Measurements from ENCODE around the gene CLINT1.

Gene CLINT1

DNA sequence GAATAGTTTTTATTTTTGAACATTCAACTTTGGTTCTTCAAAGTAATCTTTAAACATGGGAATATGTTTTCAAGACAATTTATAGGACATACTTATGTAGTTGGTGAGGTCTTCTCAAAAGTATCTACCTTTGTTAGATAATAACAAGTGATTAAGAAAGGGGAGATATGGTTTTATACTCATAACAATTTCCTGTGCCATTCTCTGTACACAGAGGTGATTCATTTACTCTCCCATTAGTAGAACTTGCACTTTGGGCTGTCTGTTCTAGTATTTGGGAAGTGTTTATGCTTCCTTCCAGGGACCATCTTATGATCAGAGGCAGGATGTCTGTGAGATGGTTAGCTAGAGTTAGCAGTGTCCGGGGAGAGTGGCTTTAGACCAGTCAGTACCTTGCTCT, 100.2 kb downstream of the CLINT1 start:
- no peak for DNase-seq (ENCODE audit: low read depth)

DNA sequence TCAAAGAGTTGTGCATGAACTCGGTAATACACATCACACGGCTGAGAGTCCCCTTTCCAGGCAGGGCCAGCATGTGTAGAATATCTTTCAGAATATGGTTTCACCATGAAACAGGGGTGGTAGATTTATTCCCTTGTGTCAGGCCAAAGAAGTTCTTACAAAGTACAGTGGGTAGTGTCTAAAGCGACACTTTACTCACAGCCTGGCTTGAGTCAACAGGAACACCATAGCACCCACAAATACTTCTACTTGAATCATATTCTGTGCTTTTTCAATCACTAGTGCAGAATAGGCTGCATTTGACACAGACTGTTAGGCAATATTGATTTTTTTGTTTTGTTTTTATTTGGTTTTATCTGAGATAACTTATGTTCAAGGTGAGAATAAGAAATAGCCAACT, 102.8 kb downstream of the CLINT1 start:
- no peak for DNase-seq (ENCODE audit: low read depth)

DNA sequence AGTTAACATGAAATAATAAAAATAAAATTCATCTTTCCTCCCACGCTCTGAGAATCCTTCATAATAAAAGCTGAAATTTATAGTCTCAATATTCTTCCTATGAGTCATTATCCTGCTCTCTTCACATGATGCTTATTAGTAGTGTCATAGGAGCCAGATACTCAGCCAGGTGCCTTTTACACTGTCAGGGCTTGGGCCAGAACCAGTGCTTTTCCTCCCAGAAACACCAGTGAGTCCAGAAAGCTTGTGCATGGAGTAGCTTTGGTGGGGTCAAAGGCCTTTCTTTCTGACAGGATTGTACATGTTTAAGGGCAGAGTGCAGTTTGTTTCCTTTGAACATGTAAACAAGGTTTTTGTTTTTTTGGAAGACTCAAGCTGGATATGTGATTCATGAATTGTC, 108.6 kb downstream of the CLINT1 start:
- DNase-seq (ENCODE audit: low read depth), result peak; percentile 74

DNA sequence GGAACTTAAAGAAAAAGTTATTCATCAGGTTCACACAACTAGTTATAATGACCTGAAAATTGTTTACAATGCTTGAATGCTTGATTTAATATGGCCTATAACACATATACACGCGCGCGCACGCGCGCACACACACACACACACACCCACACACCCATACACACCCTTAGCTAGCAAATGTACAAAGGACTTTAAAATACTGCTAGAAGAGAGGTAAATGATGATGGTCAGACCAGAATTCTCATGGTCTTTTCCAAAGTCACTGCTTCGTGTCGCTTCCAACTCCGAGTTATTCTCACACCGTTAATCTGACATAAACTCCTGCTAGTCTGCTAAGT, 109.5 kb downstream of the CLINT1 start:
- DNase-seq (ENCODE audit: low read depth), result no peak

DNA sequence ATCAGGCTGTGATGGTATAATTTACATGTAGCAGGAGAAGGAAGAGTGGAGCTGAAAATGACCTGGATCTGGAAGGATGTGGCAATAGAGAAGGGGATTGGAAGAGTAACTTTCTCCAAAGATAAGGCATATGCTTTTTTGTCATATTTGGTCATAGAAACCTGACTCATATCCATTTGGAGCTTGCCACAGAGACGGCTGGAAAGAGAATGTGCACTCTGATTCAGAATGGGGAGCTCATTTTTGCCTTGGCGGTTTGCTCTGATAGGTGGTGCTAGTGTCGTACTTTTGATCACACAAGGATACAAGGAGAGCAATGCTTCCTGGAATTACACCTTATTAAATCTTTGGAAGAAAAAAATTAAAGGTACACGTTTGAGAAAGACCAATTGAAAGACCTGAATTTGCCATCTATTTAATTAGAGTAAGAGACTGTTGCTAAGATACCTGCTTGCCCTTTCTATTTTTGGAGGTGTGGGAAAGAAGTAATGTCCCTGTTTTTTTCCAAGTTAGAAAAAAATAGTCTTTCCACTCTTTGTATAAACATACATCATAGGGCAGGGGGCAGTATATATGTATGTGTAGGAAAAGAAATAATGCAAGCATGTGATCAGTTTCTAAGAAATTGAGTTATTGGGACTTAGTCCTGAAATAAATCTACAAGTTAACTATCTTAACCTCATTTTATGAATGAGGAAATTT, 110.0 kb downstream of the CLINT1 start:
- peak; percentile 94 for DNase-seq (ENCODE audit: low read depth)

DNA sequence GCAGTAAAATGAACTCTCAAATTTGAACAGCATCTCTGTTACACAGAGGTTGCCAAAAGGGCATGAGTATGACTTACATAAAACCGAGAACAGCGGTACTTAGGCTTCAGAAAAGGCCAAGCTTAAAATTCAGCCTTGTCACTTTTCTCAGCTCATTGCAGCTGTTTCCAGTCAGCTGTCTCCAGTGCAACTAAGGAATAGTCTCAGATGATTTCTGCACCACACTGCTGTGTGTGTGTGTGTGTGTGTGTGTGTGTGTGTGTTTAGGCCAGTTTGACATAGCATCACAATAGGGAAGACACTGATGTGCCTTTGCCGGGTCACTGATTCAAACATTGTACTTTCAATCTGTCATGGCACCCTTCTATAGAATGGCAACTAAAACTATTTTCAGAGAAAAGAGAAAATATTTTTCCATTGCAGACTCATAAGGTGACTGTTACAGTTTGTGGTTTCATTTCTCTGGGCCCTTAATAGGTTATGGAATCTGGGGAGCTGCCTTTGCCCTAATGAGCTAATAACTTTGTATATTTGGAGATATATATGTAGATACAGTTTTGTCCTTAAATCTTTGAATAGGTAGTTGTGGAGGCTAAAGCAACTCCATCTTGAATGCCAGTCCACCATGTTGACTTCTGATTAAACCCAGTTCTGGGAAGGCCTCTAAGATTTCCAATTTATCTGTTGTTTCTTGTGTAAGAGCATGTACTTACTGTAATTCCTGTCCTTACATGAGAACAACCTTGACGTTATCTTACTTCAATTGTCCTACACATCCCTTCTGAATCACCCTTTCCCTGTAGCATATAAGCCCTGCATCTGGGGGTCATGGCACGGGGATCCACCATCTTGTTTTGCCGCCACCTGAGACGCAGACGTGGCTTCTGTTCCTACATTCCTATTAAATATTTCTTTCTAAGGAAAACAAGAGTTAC, 110.9 kb downstream of the CLINT1 start:
- peak; percentile 69 for DNase-seq (ENCODE audit: low read depth)

DNA sequence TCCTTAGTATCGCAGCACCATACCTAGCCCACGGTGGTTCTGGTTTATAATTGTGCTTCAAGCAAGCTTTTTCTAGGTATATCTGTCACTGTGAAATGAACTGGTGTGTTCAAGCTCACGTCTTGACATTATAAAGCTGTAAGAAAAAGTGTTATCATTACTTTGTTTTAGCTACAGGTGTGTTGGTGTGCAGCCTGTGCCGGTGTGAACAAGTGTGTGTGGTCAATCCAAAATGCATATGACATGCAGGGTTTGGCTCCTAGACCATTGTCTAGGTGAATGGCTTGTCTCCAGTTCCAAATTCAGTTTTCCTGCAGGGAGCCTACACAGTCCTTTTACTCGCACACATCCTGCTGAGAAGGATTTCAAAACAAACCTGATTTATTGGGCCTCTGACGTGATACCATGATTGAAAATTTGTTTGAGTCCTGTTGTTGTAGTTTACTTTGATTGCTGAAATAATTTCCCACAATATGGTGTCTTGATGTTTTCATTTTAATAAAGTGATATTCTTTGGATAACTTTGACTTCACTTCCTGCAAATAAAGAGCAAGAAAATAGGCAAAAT, 111.7 kb downstream of the CLINT1 start:
- no peak for DNase-seq (ENCODE audit: low read depth)

DNA sequence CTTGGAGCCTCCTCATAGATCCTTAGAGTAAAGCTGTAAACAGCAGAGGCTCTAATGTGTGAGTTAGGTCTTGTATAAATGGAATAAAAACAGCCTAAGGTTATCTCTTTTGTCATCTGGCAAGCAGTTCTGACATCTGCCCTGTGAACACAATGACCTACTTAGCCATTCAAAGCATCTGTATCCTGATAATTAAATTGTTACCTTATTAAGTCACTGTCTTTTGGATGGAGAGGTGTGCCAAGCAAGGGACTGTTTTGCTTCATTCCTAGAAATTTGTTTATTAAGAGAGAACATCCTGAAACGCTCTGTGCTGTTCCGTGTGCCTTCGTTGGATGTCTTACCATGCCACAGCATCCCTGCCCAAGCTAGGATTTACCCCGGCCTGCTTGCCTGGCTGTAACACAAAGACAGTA, 113.9 kb downstream of the CLINT1 start:
- DNase-seq (ENCODE audit: low read depth), result no peak

DNA sequence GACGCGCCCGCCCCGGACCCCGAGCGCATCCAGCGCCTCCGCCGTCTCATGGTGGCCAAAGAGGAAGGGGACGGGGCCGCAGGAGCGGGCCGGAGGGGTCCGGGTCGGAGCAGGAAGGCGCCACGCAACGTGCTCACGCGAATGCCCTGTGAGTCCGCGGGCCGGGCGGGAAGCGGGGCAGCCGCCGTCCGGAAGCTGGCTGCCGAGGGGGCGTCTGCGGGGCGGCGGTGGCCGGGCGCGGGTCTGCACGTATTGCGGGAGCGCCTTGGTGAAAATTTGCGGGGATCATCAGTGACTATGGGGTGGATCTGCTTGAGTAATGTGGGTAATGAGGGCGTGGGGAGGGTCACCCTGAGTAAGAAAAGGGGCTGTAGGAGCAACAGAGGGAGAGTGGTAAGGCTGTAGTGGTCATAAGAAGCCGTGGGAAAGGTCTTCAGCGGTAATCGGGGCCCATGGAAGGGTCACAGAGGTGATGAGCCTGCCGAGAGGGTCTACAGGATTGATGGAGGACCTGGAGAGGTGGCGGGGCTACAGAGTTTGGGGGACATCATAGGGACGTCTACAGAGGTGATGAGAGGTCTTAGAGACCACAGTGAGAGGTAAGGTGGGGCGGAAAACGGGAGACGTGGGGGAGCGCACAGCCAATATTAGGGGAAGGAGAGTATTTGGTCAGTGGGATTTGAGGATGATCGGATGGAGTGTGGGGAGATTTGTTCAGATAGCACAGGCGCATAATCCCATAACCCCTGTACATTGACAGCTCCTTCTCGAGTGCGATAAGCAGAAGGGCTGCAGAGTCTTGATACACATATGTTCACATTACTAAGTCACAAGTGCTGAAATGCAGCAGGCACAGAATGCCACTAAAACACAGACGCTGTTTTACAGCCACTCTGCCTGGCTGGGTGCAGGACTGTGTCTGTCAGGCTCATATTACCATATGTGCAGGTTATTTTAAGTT, 114.6 kb downstream of the CLINT1 start:
- DNase-seq (ENCODE audit: low read depth), result no peak

DNA sequence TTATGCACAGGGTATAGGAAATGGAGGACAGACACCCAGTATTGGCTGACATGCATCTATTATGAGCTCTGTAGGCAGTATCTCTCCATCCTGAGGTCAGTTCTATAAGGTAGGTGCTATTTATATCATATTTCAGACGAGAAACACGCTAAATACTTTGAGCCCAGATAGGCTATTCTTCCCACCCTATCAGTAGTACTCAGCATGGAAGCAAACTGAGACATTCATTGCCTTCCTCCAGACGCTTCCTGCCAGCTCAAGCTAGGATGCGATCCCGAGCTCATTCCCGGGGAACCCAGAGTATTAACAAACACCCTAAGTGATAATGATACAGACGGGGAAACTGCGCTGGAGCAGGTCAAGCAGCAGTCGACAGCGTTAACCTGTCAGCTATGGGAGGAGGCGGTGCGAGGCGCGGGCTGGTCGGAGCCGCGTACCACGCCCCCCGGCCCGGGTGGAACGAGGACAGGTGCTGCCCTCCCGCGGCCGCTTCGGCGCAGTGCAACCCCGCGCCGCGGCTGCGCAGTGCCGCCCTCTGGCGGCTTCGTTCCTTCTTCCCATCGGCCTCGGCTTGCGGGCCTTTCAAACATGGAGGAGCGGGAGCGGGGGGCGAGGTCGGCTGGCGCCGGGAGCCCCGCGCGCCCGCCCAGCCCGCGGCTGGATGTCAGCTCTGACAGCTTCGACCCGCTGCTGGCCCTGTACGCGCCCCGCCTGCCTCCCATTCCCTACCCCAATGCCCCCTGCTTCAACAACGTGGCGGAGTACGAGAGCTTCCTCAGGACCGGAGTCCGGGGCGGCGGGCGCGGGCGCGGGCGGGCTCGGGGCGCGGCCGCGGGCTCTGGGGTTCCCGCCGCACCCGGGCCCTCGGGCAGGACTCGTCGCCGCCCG, 115.5 kb downstream of the CLINT1 start, which contains the start of gene LSM11:
Gene LSM11 (plus strand): TSS at position 550 of the 888 bp plus-strand sequence. CDS start 39 bp downstream, at position 589.
- peak; percentile 66 for DNase-seq (ENCODE audit: low read depth)

DNA sequence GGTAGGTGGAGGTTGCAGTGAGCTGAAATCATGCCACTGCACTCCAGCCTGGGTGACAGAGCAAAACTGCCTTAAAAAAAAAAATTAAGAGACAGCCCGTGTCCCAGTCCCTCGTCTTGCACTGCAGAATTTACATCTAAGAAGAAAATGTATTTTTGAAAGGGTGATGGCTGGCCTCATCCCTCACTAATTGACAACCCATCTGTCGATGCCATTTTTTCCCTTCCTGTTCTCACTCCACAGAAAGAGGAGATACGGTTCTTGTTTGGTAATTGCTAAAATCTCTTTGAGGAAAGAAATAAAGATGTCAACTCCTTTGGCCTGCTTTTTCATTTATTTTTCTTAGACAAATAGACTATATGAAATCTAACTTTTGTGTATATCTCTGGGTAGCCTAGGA, 117.8 kb downstream of the CLINT1 start:
- DNase-seq (ENCODE audit: low read depth), result no peak

DNA sequence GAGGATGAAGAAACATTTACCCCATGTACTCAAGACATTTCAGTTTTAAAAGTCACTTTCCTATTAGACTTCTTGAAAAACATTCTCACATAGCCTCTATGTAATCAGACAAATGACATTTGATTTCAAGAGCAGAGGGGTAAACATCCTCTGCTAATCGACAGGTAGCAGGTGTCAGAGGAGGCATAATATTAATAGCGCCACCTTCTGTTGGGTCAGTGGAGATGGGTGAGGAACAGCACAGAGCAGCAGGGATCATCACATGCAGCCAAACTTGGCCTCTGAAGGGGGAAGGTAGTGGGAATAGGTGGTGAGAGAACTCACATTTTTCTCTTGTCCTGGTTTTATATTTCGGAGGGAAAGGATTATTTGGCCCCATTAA, 118.7 kb downstream of the CLINT1 start:
- no peak for DNase-seq (ENCODE audit: low read depth)

DNA sequence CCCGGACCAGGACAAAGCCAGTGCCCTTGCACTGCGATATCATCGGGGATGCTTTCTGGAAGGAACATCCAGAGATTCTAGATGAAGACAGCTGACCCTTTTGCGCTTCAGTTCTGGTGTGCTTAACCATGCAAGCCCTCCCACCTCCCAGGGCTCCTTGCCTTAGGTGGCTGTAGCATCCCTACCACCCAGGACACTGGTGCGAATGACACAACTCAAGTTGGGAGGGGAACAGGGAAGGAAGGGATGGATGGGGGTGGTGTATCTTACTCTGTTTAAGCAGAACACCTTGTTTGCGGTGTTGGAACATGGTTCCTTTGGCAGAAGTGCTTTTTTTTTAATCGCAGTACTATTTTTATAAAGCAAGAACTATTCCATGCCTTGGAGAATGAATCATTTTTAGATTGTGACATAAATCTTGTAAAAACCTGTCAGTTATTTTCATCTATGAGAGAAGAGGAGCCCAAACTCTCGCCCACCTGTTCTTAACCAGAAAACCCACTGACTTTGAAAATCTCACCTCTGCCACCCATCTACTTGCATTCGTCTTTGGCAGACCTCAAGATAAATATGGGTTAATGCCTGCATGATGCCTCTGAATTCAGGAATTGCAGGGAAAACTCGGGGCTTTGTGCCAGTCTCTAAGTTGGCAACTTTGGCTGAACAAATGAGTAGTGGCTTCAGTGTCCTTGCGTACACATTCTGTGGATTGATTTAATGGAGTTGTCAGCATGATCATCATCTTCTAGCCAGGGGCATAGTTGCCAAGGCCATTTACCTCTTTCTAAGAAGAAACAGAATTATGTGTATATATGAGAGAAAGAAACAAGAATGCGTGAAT, 119.3 kb downstream of the CLINT1 start:
- DNase-seq (ENCODE audit: low read depth), result no peak

DNA sequence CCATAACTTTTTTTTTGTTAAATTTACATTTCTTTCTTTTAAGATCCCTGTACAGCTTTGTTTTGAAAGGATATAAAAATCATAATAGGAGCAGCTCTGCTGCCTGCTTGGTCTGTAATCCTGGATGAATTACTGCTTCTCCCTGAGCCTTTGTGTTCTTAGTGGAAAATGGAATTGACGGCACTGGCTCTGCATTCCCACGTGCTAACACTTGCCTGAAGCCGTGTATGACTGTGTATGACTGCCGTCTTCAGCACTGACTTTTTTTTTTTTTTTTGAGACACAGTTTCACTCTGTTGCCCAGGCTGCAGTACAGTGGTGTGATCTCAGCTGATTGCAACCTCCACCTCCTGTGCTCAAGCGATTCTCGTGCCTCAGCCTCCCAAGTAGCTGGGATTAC, 123.0 kb downstream of the CLINT1 start:
- no peak for DNase-seq (ENCODE audit: low read depth)

All from amniotic epithelial cell (primary cell).